Mucosa of descending colon (tissue), 3 donors: ENCODE data around the gene TMOD2. TPM values are rescaled to one million over a fixed set of nuclear protein-coding genes. Genes with fewer than 3 reads are reported as not detected.

Experiments
- ATAC-seq: fragments of 200-7000 bp; cut with Tn5 transposase; one replicate; pipeline ENCODE4 v1.9.1; 2020; ENCODE audit warnings: mild to moderate bottlenecking, moderate library complexity
- DNase-seq, 3 donors: peaks; one replicate each; pipeline ENCODE4 v3.0.0-alpha.2; 2020
- H3K36me3 ChIP-seq: fragments of 200-600 bp; one replicate; pipeline ENCODE4 v1.8.0; 2021; ENCODE audit warnings: low read depth, mild to moderate bottlenecking
- H3K4me1 ChIP-seq: fragments of 200-600 bp; one replicate; pipeline ENCODE4 v1.8.0; 2021; ENCODE audit warnings: low read depth, mild to moderate bottlenecking
- H3K4me3 ChIP-seq: fragments of 200-600 bp; one replicate; pipeline ENCODE4 v1.8.0; 2021; ENCODE audit warnings: mild to moderate bottlenecking
- H3K9me3 ChIP-seq: fragments of 200-600 bp; one replicate; pipeline ENCODE4 v1.8.0; 2021; ENCODE audit warnings: mild to moderate bottlenecking
- CTCF ChIP-seq: fragments of 200-600 bp; IDR thresholded peaks from one replicate; pipeline ENCODE4 v1.8.0; 2022; ENCODE audit warnings: antibody characterized with exemption, mild to moderate bottlenecking
- intact Hi-C, 2 donors: fragments of 100-400 bp; cut with DNase I in 1 of 2; cut with micrococcal nuclease in 1 of 2; formaldehyde crosslinking; loops; one replicate each; pipeline versions ENCODE4 v1.11.0 to v1.11.1; 2022; cut with DNase I, micrococcal nuclease
- total RNA-seq, 3 donors: library from RNA; stranded (reverse); fragmentation: NEBNext Ultra II Directional in 2 of 3; extraction: Animal tissue kit (Norgen Biotek cat#: 25700) in 2 of 3; gene quantifications; one replicate each; pipeline versions ENCODE4 v1.2.1 to v1.2.4, GENCODE V29; 2021 to 2023
- donor health status: DM: no; HTN: no; CAD: no; lungs with moderate emphysema.
- donor health status: DM: no; HTN: no; CAD: no.
- donor health status: DM: no; HTN: yes; CAD: no.

Gene TMOD2
- total RNA-seq, 3 donors from 2014 or later, result 3.7 to 30.3 (median 6.3) TPM

- H3K4me3 ChIP-seq, result peak overlapping the region; percentile 47
- no peak for TF ChIP-seq CTCF
- H3K4me1 ChIP-seq, result peaks cover 14% of the 10 kb centered on the region
- ATAC-seq (peak; percentile 77), DNase-seq (peak; percentile 69 to 81 (median 79))
- intact Hi-C loops, result no loop called here
- H3K36me3 ChIP-seq, result no peaks in the 10 kb centered on the region
- H3K9me3 ChIP-seq, result no peaks in the 10 kb centered on the region
Observed at GRCh38 chr15:51736751-51737521, 14.5 kb upstream of the TMOD2 start.

DNA sequence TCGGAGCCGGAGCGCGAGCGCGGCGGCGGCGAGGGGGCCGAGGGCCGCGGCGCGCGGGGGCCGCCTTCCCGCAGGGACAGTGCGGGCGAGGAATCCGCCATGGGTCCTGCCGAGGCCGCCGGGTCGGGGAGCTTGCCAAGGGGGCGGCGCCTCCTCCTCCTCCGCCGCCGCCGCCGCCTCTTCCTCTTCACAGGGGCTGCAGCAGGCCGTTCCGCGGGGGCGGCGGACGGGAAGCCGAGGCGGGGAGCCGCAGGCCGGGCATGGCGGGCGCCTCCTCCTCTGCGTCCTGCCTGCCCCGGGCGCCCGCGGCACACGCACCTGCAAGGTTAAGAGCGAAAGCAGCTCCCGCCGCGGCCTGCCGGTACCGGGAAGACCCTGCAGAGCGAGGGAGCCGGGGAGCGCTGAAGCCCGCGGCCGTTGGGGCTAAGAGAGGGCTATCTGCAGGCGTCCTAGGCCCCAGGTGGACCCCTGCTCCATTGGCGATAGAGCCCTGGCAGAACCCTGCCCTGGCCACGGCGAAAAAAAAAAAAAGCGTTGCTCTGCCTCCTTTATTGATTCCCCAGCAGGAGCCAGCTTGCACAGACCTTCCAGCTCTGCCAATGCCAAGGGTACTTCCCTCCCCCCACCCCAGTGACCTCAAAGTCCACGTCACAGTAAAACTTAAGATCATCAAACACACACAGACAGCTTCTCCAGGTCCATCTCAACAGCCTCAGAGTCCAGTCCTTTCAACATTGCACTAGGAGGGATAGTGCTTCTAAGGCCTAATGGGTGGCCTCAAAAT lies 13.7 kb upstream of the TMOD2 start, which contains the start of gene LYSMD2:
Gene LYSMD2 (minus strand): TSS at position 134 of the 784 bp plus-strand sequence. CDS start 33 bp downstream, at position 101.
- peak; percentile 88 for ATAC-seq
- Histone ChIP-seq H3K9me3 (no peaks in the 10 kb centered on the region), H3K4me3 (peak within 1 kb of the TSS; percentile 47), H3K36me3 (no peaks in the 10 kb centered on the region), H3K4me1 (peaks cover 6% of the 10 kb centered on the region)
- intact Hi-C loops, result no loop called here
- peak; percentile 79 to 88 (median 85) for DNase-seq
- no peak for TF ChIP-seq CTCF

- ATAC-seq (no peak), DNase-seq (no peak)
- Histone ChIP-seq H3K4me1 (peaks cover 3% of the 10 kb centered on the region), H3K4me3 (no peak overlapping the region), H3K9me3 (no peaks in the 10 kb centered on the region), H3K36me3 (no peaks in the 10 kb centered on the region)
- TF ChIP-seq CTCF, result no peak
- intact Hi-C loops, result no loop called here
Observed at GRCh38 chr15:51738553-51738952, 12.8 kb upstream of the TMOD2 start.

DNA sequence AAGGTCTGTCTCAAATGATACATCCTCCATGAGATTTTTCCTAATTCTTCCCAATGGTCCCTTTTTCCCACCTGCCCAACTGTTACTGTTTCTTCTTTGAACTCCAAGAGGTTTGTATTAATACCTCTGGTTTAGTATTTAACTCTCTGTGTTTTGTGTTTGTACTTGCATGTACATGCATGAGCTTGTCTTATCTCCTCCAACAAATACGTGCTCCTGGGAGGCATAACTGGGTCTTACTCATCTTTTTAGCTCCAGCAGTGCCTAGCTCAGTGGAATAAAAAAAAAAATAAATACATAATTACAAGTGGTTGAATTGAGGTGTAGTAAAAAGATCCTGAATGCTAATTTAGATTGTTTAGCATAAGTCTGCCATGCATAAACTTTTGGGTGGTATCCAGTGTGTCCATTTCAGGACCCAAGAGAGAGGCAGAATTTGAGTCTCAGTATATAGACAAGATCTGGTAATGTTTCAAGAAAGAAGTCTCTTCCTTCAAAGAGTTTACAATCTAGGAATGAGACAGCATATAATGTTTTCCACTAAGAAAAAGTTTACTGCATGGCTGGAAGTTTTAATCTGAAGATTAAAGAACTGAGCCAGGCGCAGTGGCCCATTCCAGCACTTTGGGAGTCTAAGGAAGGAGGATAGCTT lies 12.2 kb upstream of the TMOD2 start:
- no peaks in the 10 kb centered on the region for H3K9me3 ChIP-seq
- intact Hi-C loops, result no loop called here
- ATAC-seq (no peak), DNase-seq (no peak)
- TF ChIP-seq CTCF, result no peak
- no peak overlapping the region for H3K4me3 ChIP-seq
- no peaks in the 10 kb centered on the region for H3K36me3 ChIP-seq
- H3K4me1 ChIP-seq, result peaks cover 3% of the 10 kb centered on the region

DNA sequence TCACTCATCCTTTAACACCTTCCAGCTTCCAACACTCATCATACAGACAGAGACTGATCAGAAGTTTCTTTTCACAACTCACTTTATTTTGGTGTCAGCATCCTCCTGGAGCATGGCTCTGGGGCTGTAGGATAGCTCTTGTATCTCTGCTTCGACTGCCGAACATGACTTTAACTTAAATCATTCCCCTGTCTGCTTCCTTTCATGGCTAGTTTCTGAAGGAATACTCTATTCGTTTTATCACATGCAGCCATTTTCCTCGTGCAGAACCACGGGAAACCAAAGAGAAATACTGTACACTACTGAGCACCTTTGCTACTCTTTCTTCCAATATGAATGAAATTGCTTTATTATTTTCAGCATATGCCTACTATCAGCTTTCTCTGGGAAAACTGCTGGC lies 2.1 kb upstream of the TMOD2 start:
- ATAC-seq (no peak), DNase-seq (no peak)
- no peak for TF ChIP-seq CTCF
- no peak overlapping the region for H3K4me3 ChIP-seq
- peaks cover 6% of the 10 kb centered on the region for H3K4me1 ChIP-seq
- H3K36me3 ChIP-seq, result no peaks in the 10 kb centered on the region
- intact Hi-C loops, result no loop called here
- H3K9me3 ChIP-seq, result no peaks in the 10 kb centered on the region
